Loucy (cell line): Measurements from ENCODE around the gene NLGN1.

ENCODE experiments used
- H2AFZ ChIP-seq: fragments of 200-600 bp; sonication (generic); 2 replicates; pipeline ENCODE4 v1.6.0; 2016; ENCODE audit warnings: antibody characterized with exemption, mild to moderate bottlenecking, low read length, moderate library complexity
- H3F3A ChIP-seq: fragments of 200-600 bp; 2 replicates; pipeline ENCODE4 v1.6.0; 2016; ENCODE audit warnings: antibody characterized with exemption, low read depth, mild to moderate bottlenecking
- H3K27me3 ChIP-seq: fragments of 200-600 bp; sonication (generic); 2 replicates; pipeline ENCODE4 v1.6.1; 2014; ENCODE audit warnings: low read length, mild to moderate bottlenecking; ENCODE audit not compliant: insufficient read depth, poor library complexity, severe bottlenecking
- H3K36me3 ChIP-seq: fragments of 200-600 bp; sonication (generic); 2 replicates; pipeline ENCODE4 v1.6.1; 2016; ENCODE audit warnings: low read length; ENCODE audit not compliant: insufficient read depth
- H3K4me1 ChIP-seq: fragments of 200-600 bp; sonication (generic); 2 replicates; pipeline ENCODE4 v1.5.1; 2014; ENCODE audit warnings: low read length, mild to moderate bottlenecking; ENCODE audit not compliant: insufficient read depth, poor library complexity, severe bottlenecking
- H3K4me2 ChIP-seq: fragments of 200-600 bp; sonication (generic); 2 replicates; pipeline ENCODE4 v1.6.0; 2014; ENCODE audit warnings: antibody characterized with exemption, low read length, low read depth, mild to moderate bottlenecking; ENCODE audit not compliant: poor library complexity, severe bottlenecking
- H3K4me3 ChIP-seq: fragments of 200-600 bp; sonication (generic); 2 replicates; pipeline ENCODE4 v1.5.1; 2014; ENCODE audit warnings: low read length, mild to moderate bottlenecking, mixed read lengths; ENCODE audit not compliant: poor library complexity, severe bottlenecking
- H3K79me2 ChIP-seq: fragments of 200-600 bp; sonication (generic); 2 replicates; pipeline ENCODE4 v1.6.1; 2014; ENCODE audit warnings: low read length; ENCODE audit not compliant: insufficient read depth
- H3K9ac ChIP-seq: fragments of 200-600 bp; sonication (generic); 2 replicates; pipeline ENCODE4 v1.6.0; 2014; ENCODE audit warnings: mild to moderate bottlenecking, low read depth, low read length, moderate library complexity; ENCODE audit not compliant: poor library complexity, severe bottlenecking
- H3K9me2 ChIP-seq: fragments of 200-600 bp; sonication (generic); replicated peaks from 2 replicates; pipeline ENCODE4 v1.6.1; 2016; ENCODE audit warnings: low read depth, low read length, mixed read lengths
- H3K9me3 ChIP-seq: fragments of 200-600 bp; sonication (generic); 2 replicates; pipeline ENCODE4 v1.6.1; 2014; ENCODE audit warnings: mild to moderate bottlenecking, antibody characterized with exemption, low read length, low read depth; ENCODE audit not compliant: insufficient read depth
- H4K20me1 ChIP-seq: fragments of 200-600 bp; sonication (generic); 2 replicates; pipeline ENCODE4 v1.6.0; 2014; ENCODE audit warnings: antibody characterized with exemption, low read length, mild to moderate bottlenecking; ENCODE audit not compliant: insufficient read depth, poor library complexity, severe bottlenecking
- CTCF ChIP-seq: fragments of 200-600 bp; sonication (generic); conservative IDR thresholded peaks from 2 replicates; pipeline ENCODE4 v1.5.1; 2014; ENCODE audit warnings: mild to moderate bottlenecking, antibody characterized with exemption, low read length
- EZH2phosphoT487 ChIP-seq: fragments of 200-600 bp; IDR thresholded peaks from 2 replicates; pipeline ENCODE4 v1.6.1; 2018; ENCODE audit warnings: antibody characterized with exemption, mild to moderate bottlenecking, moderate library complexity, borderline replicate concordance

The NLGN1 gene

GRCh38 chr3:174102274-174102673 is 704.7 kb downstream of the NLGN1 start:
- TF ChIP-seq EZH2phosphoT487 (no peak), CTCF (no peak)
- H3K4me2 ChIP-seq: no peak overlapping the region

GRCh38 chr3:174102866-174103265 is 705.3 kb downstream of the NLGN1 start:
- H3K79me2 ChIP-seq: no peaks in the 10 kb centered on the region
- H3K9me3 ChIP-seq: no peaks in the 10 kb centered on the region
- TF ChIP-seq EZH2phosphoT487 (no peak), CTCF (no peak)
- no peaks in the 10 kb centered on the region for H3K27me3 ChIP-seq
- H3F3A ChIP-seq: no peaks in the 10 kb centered on the region
- no peak overlapping the region for H2AFZ ChIP-seq
- no peaks in the 10 kb centered on the region for H3K36me3 ChIP-seq
- H4K20me1 ChIP-seq: no peaks in the 10 kb centered on the region
- no peak overlapping the region for H3K9ac ChIP-seq
- H3K4me2 ChIP-seq: no peak overlapping the region
- no peaks in the 10 kb centered on the region for H3K9me2 ChIP-seq
- no peak overlapping the region for H3K4me3 ChIP-seq
- no peaks in the 10 kb centered on the region for H3K4me1 ChIP-seq

More at GRCh38 chr3:174102274-174102673, 704.7 kb downstream of the NLGN1 start:
- no peaks in the 10 kb centered on the region for H3K27me3 ChIP-seq
- no peak overlapping the region for H2AFZ ChIP-seq
- H3K36me3 ChIP-seq: no peaks in the 10 kb centered on the region
- no peaks in the 10 kb centered on the region for H3K4me1 ChIP-seq
- H4K20me1 ChIP-seq: no peaks in the 10 kb centered on the region
- H3K79me2 ChIP-seq: no peaks in the 10 kb centered on the region
- no peaks in the 10 kb centered on the region for H3K9me3 ChIP-seq
- no peak overlapping the region for H3K9ac ChIP-seq
- H3K4me3 ChIP-seq: no peak overlapping the region
- no peaks in the 10 kb centered on the region for H3F3A ChIP-seq
- H3K9me2 ChIP-seq: no peaks in the 10 kb centered on the region

GRCh38 chr3:174110761-174111160 is 713.2 kb downstream of the NLGN1 start:
- H3K36me3 ChIP-seq: no peaks in the 10 kb centered on the region
- no peaks in the 10 kb centered on the region for H4K20me1 ChIP-seq
- H3K9ac ChIP-seq: no peak overlapping the region
- no peaks in the 10 kb centered on the region for H3K9me3 ChIP-seq
- TF ChIP-seq CTCF (no peak), EZH2phosphoT487 (no peak)
- H3K4me2 ChIP-seq: no peak overlapping the region
- H3K27me3 ChIP-seq: no peaks in the 10 kb centered on the region
- no peak overlapping the region for H3K4me3 ChIP-seq
- H3K9me2 ChIP-seq: no peaks in the 10 kb centered on the region
- no peaks in the 10 kb centered on the region for H3K4me1 ChIP-seq
- no peak overlapping the region for H2AFZ ChIP-seq
- no peaks in the 10 kb centered on the region for H3K79me2 ChIP-seq
- H3F3A ChIP-seq: no peaks in the 10 kb centered on the region
